ENCODE data around the gene TNFAIP8L2. TPM values are rescaled to one million over a fixed set of nuclear protein-coding genes. Genes with fewer than 3 reads are reported as not detected.

TNFAIP8L2 gene
- total RNA-seq (2014; rRNA removed; shearing (Covaris generic)): not detected in 2 replicates

DNA sequence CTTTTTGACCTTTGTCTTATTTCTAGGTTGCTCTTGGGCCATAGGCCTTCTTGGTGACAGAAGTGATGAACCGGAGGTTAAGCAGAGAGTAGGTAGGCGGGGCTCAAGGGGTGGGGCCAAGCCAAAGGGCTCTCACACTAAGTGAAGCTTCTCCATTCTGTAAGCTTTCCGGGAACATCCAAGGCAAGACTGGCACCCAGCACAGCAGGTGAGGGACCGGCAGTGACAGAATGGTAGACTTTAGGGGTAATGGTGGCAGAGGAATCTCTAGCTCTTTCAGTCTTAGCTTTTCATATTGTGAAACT is at the start of gene TNFAIP8L2:
TNFAIP8L2 (plus strand) TSS at position 135 of the 305 bp plus-strand sequence. CDS start 2,049 bp downstream, outside the sequence.
- DNase-seq (ENCODE audit: low read depth): no peak

DNA sequence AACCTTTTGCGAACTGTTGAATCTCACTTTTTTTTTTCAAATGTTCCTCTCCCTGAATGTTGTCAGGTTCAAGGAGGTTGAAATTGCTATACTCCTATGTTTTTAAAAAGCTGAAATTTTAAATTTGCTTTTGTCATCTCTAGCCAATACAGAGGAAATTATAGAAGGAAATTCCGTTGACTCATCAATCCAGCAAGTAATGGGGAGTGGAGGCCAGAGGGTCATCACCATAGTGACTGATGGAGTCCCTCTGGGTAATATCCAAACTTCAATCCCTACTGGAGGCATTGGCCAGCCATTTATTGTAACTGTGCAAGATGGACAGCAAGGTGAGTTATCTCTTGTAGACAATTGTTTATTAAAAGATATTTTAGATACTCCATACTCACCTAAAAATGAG is 49.6 kb upstream of the TNFAIP8L2 start:
- DNase-seq (ENCODE audit: low read depth): peak; percentile 52

DNA sequence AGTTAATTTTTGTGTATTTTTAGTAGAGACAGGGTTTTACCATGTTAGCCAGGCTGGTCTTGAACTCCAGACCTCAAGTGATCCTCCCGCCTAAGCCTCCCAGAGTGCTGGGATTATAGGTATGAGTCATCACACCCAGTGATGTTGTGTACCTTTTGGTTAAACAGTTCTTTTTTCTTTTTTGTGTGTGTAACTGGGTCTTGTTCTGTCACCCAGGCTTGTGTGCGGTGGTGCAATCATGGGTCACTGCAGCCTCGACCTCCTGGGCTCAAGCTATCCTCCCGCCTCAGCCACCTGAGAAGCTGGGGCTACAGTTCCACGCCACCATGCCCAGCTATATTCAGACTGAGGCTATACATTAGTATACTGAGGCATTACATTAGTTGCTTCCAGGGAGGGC is 48.1 kb upstream of the TNFAIP8L2 start:
- DNase-seq (ENCODE audit: low read depth): peak; percentile 12

DNA sequence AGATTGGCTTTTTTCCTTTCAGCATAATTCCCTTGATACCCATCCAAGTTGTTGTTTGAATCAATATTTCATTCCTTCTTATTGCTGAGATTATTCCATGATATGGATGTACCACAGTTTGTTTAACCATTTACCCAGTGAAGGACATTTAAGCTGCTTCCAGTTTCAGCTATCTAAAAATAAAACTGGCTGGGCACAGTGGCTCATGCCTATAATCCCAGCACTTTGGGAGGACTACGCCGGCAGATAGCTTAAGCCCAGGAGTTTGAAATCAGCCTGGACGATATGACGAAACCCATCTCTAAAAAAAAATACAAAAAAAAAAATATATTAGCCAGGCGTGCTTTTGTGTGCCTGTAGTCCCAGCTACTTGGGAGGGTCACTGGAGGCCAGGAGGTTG is 42.6 kb upstream of the TNFAIP8L2 start:
- DNase-seq (ENCODE audit: low read depth): no peak

DNA sequence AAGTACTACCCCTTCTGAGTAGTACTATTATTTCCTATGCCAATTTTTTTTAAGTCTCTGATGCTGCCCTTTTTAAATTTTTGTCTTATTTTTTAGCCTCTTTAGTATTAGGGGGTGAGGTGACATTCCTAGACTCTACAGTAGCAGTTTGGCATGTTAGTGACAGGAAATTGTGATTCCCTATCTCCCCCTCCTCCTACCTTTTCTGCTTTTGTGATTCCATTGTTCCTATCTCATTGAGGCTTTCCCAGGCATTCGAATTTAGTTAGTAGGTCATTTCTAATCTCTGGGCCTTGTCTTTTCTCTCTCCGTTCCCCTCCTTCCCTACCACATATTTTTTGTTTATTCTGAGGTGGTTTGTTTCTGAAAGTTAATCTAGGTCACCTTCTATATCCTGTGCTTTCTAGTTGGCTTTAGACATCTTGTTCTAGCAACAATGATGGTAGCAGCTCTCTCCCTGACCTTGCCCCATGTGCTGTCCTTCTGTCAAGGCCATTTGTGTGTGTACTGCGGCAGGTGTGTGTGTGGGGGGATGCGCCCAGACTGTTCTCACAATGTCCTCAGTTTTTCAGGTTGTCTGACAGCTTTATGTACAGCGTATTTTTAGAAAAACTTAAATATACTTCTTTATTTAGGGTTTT is 31.6 kb upstream of the TNFAIP8L2 start:
- DNase-seq (ENCODE audit: low read depth): no peak

DNA sequence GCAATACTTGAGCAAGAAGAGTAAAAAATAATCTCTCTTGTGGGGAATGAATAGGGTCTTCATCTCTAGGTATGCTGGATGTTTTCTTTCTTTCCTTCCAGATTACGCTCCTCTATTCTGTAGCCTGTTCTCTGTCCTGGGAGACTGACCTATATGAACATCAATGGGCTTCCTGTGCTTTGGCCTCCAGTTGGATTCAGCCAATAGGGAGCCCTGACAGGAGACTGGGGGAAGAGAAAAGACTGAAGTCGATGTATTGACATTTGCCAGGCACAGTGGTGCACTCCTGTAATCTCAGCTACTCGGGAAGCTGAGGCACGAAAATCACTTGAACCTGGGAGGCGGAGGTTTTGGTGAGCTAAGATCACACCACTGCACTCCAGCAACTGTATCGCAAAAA is 27.6 kb upstream of the TNFAIP8L2 start:
- DNase-seq (ENCODE audit: low read depth): no peak

DNA sequence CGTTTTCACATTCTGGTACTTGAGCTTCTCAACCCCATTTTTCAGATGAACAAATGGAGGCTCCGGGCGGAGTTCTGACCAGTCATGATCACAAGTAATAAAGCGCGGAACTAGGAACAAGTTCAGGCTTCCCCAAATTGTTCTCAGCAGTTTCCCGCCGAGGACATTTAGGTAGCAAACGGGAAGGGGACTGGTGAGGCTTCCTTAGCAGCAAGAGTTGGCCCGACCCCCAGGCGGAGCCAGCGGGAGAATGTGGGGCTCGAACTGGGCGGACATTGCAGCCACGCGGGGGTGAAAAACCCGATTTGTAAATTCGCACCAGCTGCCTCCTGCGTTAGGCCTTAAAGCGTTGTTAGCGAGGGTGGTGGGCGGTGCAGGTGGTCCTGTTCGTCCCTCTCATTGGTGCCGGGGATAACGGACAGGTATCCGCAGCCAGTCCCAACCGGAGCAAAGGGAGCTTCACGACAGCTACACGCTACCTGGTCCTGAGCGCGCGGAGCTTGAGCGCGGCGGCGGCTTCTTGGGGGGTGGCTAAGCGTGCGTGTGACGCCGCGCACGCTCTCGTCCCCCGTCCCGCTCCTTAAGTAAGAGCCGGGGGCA is 25.4 kb upstream of the TNFAIP8L2 start:
- DNase-seq (ENCODE audit: low read depth): no peak

DNA sequence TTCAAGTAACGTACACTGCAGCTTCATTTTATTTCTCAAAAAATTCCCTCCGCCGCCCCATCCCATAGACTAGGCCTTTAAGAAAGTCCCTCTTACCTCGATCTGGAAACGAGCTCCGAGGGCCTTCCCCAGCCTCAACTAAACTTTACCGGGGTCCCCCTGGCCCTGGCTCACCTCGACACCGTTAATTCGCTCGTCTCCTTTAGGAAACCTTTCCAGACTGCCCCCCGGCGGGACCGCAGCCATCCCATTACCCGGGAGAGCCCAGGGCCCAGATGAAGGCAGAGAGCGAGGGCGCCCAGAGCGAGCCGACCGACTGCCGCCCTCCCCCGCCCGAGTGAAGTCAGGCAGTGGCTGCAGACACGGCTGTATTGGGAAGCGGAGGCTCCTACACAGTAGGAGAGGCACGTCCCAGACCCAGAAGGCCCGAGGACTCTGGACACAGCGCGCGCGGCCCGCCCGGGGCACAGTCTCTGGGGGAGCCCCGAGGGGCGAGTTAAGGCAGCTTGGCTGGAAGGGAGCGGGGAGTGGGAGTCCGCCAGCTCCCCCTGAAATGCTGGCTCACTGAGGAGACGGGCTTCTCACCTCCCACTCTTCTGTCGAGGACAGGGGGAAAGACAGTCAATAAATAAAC is 24.6 kb upstream of the TNFAIP8L2 start:
- no peak for DNase-seq (ENCODE audit: low read depth)

DNA sequence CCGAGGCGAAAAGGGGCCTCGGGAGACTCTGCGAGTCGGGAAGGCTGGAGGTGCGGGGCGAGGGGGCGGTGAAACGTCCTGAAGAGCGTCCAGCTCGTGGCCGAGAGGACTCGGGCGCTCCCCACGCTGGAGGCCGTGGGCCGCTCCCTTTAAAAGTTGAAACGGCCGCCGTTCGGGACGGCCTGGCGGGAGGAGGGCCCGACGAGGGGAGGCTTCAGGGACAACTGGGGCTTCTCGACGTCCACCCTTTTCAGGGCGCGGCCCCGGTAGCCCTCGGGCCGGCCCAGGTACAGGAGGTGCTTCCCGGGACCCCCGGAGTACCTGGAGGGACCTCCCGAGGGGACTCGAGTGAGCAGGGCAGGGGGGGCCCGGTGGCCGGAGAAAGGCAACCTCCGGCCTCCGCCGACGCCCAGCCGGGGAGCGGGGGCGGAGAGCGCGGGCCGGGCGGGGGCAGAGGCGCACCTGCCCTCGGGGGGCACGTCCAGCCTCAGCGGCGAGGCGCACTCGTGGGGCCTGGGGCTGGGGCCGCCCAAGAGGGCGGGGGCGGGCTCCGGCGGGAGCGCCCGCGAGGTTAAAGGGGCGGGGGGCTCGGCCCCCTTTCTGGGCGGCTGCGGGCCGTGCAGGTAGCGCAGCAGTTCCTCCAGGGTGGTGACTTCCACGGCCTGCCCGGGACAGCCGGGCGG is 24.0 kb upstream of the TNFAIP8L2 start:
- no peak for DNase-seq (ENCODE audit: low read depth)

DNA sequence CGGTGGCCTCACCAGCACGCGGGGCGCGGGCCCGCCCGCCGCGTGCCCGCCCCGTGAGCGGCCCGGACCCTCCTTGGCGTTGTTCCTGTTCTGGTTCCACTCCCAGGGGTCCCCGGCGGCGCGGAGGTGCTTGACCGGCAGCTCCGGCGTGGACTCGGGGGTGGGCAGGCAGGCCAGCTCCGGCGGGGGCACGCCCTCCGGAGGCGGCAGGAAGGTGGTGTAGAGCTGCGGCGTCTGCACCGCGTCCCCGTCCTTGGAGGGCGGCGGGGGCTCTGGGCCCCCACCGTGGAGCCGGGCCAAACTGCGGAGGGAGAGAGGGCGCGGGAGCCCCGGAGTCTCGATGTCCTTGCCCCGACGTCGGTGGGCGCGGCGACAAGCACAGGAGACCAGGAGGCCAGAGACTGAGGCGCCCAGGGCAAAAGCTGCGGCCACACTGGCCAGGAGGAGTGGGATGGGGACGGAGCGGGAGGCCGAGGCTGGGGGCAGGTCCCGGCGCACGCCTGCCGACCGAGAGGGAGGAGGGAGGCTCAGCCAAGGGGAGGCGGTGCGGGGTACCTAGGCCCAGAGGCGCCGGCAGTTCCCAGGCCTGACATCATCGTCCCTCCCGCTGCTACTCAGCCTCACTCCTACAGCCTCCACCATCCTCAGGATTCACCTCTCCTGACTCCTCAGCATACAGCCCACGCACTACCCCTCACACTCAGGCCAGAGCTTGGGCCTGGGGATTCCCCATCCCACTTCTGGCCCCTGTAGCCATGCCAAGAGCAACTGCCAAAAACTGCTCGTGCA is 23.2 kb upstream of the TNFAIP8L2 start:
- DNase-seq (ENCODE audit: low read depth): no peak

DNA sequence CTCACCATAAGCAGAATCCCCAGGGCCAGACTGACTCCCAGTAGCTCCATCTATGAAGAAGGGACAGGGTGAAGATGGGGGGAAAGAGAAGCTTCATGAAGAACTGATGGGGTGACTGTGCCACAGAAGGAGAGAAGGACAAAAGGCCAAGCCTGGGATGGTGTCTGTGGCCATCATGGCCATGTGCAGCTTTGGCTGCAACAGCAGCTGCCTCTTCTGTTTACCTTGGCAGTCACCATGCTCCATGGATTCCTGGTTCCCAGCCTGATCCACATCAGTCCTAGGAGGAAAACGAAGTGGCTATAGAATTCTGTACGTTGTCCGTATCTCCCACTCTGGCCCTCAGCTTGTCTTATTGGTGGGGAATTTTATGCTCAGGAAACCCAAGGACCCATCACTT is 22.1 kb upstream of the TNFAIP8L2 start:
- no peak for DNase-seq (ENCODE audit: low read depth)

DNA sequence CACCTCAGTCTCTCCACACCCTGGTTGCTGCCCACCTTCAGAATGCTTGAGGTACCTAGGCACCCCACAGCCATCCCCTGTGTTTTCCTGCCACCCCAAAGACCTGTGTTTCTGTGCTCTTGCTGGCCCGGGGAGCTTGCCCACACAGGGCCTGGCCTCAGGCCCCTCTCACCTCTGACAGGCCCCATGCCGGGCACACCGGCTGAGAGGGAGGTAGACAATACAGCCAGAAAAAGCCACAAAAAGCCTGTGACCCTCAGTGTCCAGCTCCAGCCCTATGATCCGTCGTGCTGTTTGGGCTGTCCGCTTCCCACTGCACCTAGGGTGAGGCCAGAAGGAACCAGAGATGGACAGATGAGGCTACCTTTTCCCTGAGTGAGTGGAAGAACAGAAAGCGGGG is 21.5 kb upstream of the TNFAIP8L2 start:
- no peak for DNase-seq (ENCODE audit: low read depth)

DNA sequence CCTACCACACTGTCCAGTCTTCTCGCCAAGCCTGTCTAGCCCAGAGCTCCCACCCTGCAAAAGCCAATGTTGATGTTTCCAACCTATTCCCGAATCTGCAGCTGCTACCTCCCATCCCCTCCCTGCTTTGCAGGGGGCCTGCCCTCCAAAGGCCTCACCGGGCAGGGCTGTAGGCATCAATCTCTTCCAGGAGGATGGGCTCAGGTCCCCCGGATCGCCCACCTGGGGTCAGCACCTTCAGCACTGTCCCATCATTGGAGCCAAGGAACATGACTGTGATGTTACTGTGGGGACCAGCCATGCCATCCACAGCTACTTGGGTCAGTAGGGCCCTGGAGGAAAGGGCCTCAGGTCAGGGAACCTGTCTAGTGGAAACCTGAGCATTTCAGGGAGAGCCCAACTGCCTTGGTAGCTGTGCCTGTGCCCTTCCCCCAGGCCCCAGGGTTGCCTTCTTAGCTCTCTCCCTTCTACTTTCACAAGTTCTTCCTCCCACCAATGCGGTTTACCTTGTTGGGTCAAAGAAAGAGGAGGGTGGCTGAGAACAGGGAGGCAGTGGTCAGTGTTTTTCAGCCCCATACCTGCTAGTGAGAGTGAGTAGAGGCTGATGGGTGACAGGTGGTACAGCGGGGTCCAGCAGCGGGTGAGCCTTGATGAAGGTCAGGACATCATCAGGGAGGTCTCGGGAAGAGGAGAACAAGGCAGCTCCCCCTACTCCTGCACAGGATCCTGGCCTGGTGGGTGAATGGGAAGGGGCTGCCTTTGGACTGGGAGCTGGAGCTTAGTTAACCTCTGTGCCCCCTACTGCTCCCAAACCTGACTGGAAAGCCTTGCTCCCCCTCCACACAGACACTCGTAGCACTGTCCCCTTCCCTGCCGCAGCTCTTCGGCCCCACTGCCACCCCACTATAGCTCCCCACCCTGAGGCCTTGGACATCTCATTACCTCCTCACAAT is 20.7 kb upstream of the TNFAIP8L2 start:
- DNase-seq (ENCODE audit: low read depth): no peak

DNA sequence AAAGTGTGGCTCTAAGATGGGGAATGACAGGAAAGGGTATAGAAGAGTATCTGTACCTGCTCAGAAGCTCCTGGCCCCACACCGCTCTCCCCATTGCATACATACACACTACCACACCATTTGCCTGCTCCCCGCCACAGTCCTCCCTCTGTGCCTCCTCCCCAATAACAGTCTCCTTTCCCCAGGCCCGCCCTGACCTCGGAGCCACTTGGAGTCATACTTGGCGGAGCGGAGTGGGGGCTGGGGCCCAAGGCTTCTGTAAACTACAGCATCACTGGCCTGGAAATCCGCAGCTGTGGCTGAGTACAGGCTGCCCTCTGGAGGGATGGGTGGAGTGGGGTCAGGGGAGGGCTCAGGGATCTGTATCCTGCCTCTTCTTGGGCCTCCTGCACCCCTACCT is 18.7 kb upstream of the TNFAIP8L2 start:
- DNase-seq (ENCODE audit: low read depth): no peak

DNA sequence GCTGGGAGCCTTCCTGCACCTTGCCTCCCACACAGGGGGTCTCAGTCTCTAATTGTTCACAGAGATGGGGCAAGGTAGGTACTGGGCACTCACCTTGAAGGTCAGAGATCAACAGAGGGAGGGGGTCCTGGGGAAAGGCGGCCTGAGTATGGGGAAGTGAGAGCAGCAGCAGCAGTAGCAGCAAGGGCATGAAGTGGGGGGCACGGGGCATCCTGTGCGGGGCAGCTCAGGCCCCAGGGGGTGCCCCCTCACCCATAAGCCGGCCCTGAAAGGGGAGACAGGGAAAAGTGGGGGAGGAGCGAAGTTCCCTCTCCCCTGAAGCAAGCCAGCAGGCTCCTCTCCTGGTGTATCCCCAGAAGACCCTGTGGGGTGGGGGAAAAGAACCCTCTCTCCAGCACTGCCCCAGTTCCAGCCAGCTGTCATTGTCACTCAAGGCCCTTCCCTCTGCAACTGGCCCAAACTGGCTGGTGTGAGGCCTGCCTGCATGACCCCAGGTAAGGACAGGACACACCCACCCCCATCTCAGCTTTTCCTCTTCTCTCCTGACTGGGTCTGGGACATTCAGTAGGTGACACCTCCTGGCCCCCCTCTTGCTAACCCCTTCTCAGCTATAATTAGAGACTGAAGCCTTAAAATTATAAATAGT is 13.9 kb upstream of the TNFAIP8L2 start:
- DNase-seq (ENCODE audit: low read depth): no peak

DNA sequence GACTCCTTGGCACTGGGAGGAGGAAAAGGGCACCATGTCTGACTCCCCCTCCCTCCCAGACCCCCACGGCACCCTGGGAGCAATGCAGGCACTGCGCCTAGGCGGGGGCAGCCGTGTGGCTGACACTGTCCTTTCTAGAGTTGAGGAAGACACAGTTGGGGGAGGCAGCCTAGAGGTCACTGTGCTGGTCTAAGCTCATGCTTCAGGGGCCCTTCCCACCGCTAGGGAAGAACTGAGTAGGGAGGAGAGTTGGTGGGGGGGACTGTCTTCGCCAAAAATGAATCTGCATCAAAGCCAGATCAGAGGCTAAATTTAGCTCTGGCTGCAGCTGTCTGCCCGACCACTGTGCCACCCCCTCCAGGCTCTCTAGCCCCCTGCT is 13.4 kb upstream of the TNFAIP8L2 start:
- no peak for DNase-seq (ENCODE audit: low read depth)

DNA sequence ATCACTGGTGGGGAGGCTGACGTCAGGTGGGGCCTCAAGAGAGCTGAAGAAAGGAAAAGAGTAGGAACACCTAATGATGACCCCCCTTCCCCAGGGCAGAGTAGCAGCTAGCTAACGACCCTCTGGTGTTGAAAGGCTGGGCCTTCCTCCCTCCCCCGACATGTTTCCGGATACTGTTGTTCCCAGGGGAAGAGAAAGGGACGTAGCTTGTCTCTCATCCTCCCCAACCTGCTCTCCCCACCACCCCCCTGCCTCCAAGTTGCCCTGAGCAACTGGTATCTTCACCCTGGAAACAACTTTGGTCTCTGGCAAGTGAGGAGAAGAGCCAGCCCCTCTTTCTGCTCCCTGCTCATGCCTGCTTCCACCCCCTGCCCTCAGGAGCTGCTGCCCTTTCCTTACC is 12.5 kb upstream of the TNFAIP8L2 start:
- no peak for DNase-seq (ENCODE audit: low read depth)

DNA sequence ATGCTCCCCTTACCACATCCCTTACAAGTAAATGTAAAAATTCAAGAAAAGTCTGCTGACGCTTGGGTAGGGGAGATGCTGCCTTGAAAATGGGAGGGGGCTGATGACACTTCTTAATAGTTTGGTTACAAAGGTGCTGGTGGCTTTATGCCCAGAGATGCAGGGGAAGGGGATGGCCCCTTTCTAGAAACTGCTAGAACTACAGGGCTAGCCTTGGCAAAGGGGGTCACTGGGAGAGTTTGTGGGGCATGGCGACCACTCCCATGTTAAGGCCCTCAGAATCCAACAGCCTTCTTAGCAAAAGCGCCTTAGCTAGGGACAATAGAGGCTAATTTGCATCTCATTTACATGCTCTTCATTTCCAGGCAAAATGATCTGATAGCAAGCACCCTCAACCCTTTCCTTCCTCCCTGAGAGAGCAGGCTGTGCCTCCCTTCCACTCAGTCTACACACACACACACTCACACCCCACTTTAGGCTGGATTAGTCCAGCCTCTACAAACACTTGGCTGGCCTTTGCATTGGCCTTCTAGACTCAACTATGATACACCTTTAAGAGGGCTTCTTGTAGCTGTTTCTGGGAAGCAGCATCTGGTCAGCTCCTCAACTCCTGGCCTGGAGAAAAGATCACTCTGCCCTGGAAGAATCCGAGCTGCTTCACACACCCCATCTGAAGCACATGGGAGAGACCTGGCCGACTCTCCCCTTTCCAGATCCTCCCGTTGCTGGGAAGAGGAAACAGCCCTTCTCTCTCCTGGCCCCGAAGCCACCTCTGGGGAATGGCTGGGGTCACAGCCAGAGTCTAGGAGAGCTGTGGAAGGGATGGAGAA is 11.8 kb upstream of the TNFAIP8L2 start:
- no peak for DNase-seq (ENCODE audit: low read depth)

DNA sequence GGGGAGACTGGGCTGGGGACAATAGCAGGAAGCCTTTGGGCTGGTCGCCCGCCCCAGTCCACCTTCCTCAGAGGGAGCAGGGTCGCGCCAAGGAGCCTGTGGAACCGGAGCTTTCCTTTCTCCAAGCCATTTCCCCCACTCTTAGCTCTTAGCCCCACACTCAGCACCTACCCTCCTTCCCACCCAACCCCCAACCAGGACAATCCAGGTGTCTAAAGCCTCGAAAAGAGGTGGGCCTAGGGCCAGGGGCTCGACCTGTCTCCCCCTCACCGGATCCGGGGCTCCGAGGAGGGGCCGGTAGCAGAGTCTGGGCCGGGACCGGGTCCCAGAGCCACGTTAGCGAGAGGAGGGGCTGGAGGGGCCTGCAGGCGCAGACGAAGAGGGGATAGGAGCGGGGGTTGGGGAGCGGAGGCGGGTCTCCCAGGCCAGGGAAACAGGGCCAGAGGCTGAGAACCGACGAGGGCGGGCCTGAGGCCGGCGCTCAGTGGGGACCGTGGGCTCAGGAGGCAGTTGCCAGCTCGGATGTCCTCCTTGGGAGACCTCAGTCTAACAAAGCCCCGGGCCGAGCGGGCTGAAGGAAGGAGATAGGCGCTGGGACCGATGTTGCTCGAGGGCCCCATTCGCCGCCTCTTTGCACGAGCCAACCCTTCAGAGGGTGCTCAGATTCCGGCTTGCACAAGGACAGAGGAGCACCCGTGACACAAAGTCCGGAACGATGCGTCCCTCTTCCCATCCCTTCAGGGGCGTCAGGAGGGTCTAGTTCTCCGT is 11.0 kb upstream of the TNFAIP8L2 start:
- no peak for DNase-seq (ENCODE audit: low read depth)

All from Daoy (cell line).